H1 (cell line): ENCODE measurements around the gene ERVFRD-1. TPM values are rescaled to one million over a fixed set of nuclear protein-coding genes. Genes with fewer than 3 reads are reported as not detected.

Experiments
- CHD2 ChIP-seq: IDR thresholded peaks from 2 replicates; pipeline ENCODE4 v1.6.1; 2012; ENCODE audit warnings: low read length, improper control_type of control experiment
- GABPA ChIP-seq: IDR thresholded peaks from 2 replicates; pipeline ENCODE4 v1.6.1; 2011; ENCODE audit warnings: mild to moderate bottlenecking, low read length, moderate library complexity, borderline replicate concordance; ENCODE audit not compliant: insufficient read depth
- polyA plus RNA-seq, 7 experiments: library from polyadenylated mRNA; depleted of rRNA in 3 of 7; stranded (reverse) in 5 of 7; unstranded in 2 of 7; fragments of >200 nt in 5 of 7; fragments of 200-250 nt in 2 of 7; gene quantifications; 1 replicate in 5 of 7; 2 replicates in 1 of 7; 4 replicates in 1 of 7; pipeline versions ENCODE4 v1.2.1 to v1.2.3, GENCODE V29; 2011 to 2013; ENCODE audit warnings: missing spikeins in 2 of 7, mixed read lengths in 2 of 7
- total RNA-seq: library from RNA; stranded (reverse); fragmentation: NEBNext Ultra II Directional; extraction: Animal tissue kit (Norgen Biotek cat#: 25700); gene quantifications from 2 replicates; pipeline ENCODE4 v1.2.1, GENCODE V29; 2021

The ERVFRD-1 gene
- total and polyA plus RNA-seq, 2 of the 8 experiments (the other 6 are each of a cell fraction or from before 2014, with no cell fraction given): not detected

GRCh38 chr6:11093626-11094410 is 17.7 kb downstream of the ERVFRD-1 start, which contains the start of gene SMIM13 (continued):
- peak; percentile 54; the same call in 1 of the 2 replicates for TF ChIP-seq CHD2
- no peak for TF ChIP-seq GABPA
